22Rv1 (cell line): ENCODE data around the gene NRXN2.

Experiments used
- CTCF ChIP-seq: fragments of 450-650 bp; IDR thresholded peaks from 2 replicates; pipeline ENCODE4 v1.5.1; 2017; ENCODE audit warnings: mild to moderate bottlenecking
- ZFX ChIP-seq: fragments of 450-650 bp; IDR thresholded peaks from 2 replicates; pipeline ENCODE4 v1.6.1; 2017; ENCODE audit warnings: antibody characterized with exemption, borderline replicate concordance

GRCh38 chr11:64724863-64725532, 2.0 kb upstream of the NRXN2 start:
- TF ChIP-seq CTCF, result no peak
- TF ChIP-seq ZFX, result no peak
